ENCODE measurements around the gene SPP1.

- TF ChIP-seq CTCF (optimal IDR thresholded peaks at IDR 0.05 in 1 of 3, IDR thresholded peaks at IDR 0.05 in 1 of 3, conservative IDR thresholded peaks at IDR 0.05 in 1 of 3; ENCODE audit: extremely low read depth in 1 of 3, insufficient read depth in 2 of 3, low read length in 3 of 3) (no peak), EZH2 (IDR thresholded peaks at IDR 0.05; ENCODE audit: low read length) (no peak)
These were observed 48.9 kb upstream of the SPP1 start for GRCh38 chr4:87926554-87927098.
